ENCODE data around the gene DGKQ. TPM values are rescaled to one million over a fixed set of nuclear protein-coding genes. Genes with fewer than 3 reads are reported as not detected.
A peak's percentile ranks its signal among the peaks of the same experiment; 100 is the strongest.

The DGKQ gene, protein sequence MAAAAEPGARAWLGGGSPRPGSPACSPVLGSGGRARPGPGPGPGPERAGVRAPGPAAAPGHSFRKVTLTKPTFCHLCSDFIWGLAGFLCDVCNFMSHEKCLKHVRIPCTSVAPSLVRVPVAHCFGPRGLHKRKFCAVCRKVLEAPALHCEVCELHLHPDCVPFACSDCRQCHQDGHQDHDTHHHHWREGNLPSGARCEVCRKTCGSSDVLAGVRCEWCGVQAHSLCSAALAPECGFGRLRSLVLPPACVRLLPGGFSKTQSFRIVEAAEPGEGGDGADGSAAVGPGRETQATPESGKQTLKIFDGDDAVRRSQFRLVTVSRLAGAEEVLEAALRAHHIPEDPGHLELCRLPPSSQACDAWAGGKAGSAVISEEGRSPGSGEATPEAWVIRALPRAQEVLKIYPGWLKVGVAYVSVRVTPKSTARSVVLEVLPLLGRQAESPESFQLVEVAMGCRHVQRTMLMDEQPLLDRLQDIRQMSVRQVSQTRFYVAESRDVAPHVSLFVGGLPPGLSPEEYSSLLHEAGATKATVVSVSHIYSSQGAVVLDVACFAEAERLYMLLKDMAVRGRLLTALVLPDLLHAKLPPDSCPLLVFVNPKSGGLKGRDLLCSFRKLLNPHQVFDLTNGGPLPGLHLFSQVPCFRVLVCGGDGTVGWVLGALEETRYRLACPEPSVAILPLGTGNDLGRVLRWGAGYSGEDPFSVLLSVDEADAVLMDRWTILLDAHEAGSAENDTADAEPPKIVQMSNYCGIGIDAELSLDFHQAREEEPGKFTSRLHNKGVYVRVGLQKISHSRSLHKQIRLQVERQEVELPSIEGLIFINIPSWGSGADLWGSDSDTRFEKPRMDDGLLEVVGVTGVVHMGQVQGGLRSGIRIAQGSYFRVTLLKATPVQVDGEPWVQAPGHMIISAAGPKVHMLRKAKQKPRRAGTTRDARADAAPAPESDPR
- total RNA-seq: 10 to 100 TPM; 20.5 to 21.3 TPM

DNA sequence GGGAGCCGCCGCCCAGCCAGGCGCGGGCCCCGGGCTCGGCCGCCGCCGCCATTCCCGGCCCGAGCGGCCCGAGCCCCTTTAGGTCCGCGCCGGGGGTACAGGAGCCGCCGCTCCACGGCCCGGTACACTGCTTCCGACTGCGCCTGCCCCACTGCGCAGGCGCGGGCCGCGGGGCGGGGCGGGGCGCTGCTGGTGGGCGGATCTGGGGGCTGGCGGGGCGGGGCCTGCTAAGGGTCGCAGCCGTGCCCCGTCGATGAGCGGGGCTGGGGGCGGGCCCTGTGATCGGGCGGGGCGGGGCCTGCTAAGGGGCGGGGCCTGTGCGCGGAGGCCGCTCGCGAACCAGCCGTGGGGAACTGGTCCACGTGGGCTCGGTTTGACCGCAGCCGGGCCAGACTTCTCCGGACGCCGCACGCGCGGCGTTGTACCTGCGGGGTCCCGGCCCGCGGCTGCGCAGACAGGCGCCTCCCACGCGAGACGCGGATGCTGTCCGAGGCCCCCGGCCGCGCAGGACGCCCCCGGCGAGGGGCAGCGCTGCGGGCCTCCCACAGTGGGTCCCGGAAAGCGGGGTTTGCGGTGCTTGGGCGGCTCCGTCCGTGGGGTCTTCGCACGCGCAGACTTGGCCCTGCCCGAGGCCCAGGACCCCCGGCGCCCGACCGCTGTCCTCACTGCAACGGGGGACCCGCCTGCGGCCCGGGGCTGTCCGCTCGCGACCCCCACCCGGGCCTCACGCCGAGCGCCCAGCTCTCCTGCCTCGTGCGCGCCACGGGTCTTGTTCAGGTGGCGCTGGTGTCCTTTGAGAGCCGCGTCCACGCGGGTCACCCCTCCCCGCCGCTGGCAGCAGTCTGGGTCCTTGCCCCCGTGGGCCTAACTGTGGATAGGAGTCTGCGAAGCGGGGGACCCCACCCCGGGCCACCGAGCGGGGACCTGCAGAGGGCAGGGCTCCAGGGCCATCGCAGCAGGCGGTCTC, at the start of gene DGKQ:
DGKQ (minus strand) TSS at position 139 of the 967 bp plus-strand sequence; CDS start at position 52, 87 bp downstream.
- H3K27me3 Mint-ChIP-seq: no peaks in the 10 kb centered on the region
- POLR2A ChIA-PET: no interaction called here
- DNase-seq: peak; percentile 84
- peak within 1 kb of the TSS; percentile 63 for H3K4me3 Mint-ChIP-seq
- CTCF ChIA-PET: no interaction called here
- H3K4me1 Mint-ChIP-seq: peaks cover 15% of the 10 kb centered on the region
- H3K9me3 Mint-ChIP-seq: no peaks in the 10 kb centered on the region
- no peaks in the 10 kb centered on the region for H3K36me3 Mint-ChIP-seq (ENCODE audit: low read depth)
- no peak within 1 kb of the TSS for H3K27ac Mint-ChIP-seq

DNA sequence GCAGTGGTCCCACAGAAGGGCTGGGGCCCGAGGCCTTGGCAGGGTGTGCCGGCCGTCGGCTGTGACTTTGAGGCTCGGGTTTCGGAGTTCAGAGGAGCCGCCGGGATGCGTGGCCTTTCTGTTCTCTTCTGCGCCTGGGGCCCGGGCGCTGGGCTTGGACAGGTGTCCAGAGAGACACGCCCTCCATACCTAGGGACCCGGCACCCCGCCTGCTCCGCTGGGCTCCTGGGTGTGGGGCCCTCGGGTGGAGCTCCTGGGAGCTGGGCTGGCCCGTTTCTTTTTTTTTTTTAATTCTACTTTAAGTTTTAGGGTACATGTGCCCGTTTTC, 49.3 kb upstream of the DGKQ start:
- POLR2A ChIA-PET: no interaction called here
- H3K27me3 Mint-ChIP-seq: no peaks in the 10 kb centered on the region
- peaks cover 3% of the 10 kb centered on the region for H3K36me3 Mint-ChIP-seq (ENCODE audit: low read depth)
- no peak overlapping the region for H3K4me3 Mint-ChIP-seq
- no peak overlapping the region for H3K27ac Mint-ChIP-seq
- H3K9me3 Mint-ChIP-seq: no peaks in the 10 kb centered on the region
- no peak for DNase-seq
- CTCF ChIA-PET: no interaction called here
- peaks cover 12% of the 10 kb centered on the region for H3K4me1 Mint-ChIP-seq

DNA sequence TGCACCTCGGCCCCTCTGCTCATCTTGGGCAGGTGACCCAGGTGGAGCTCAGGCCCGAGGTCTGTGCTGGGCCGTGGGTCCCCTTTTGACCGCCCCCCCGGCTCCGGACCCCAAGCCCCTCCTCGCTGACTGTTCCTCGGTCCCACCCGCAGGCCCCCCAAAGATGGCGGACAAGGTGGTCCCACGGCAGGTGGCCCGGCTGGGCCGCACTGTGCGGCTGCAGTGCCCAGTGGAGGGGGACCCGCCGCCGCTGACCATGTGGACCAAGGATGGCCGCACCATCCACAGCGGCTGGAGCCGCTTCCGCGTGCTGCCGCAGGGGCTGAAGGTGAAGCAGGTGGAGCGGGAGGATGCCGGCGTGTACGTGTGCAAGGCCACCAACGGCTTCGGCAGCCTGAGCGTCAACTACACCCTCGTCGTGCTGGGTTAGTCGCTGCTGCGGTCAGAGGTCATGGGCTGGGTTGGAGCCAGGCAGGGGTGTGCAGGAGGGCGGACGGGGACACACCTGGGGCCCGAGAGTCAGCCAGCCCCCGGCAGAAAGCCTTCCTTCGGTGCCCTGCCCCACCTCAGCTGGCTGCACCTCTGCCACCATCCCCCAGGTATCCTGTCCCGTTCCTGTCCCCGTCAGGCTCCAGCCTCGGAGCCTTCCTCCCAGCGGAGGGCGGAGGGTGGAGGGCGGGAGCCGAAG, 48.8 kb upstream of the DGKQ start:
- Mint-ChIP-seq H3K4me1 (peaks cover 12% of the 10 kb centered on the region), H3K4me3 (no peak overlapping the region), H3K36me3 (ENCODE audit: low read depth) (peaks cover 3% of the 10 kb centered on the region), H3K27me3 (no peaks in the 10 kb centered on the region), H3K9me3 (no peaks in the 10 kb centered on the region), H3K27ac (no peak overlapping the region)
- ChIA-PET CTCF (no interaction called here), POLR2A (no interaction called here)
- no peak for DNase-seq

DNA sequence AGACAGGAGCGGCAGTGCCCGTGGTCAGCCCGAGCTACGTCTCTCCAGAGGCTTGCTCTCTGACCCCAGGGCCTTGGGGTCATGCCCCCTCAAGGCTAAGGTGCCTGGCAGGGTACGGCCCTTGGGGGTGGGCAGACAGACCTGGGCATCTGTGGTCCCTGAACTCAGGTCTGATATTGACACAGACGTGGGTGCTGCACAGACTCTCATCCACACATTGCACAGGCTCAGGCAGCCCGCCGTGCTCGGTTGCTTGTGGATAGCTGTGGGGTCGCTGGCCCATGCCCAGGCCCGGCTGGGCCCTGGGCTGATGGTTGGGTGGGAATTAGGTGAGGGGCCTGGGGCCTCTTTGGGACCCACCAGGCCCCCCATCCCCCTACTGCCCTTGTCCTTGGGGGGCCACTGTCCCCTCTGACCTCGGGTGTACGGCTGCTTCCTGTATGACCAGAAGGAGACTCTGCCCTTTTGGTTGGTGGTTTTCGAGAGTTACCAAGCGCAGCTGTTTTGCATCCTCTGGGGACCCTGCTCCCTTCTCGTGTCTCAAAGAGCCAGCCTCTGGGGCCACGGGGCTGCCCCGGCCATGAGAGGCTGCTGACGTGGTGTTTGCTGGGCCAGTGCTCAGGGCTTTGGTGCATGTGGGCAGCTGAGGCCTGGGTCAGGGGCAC, 48.1 kb upstream of the DGKQ start:
- no peak for DNase-seq
- no peak overlapping the region for H3K4me3 Mint-ChIP-seq
- H3K27me3 Mint-ChIP-seq: no peaks in the 10 kb centered on the region
- H3K4me1 Mint-ChIP-seq: peaks cover 12% of the 10 kb centered on the region
- H3K36me3 Mint-ChIP-seq (ENCODE audit: low read depth): peaks cover 3% of the 10 kb centered on the region
- H3K27ac Mint-ChIP-seq: no peak overlapping the region
- no peaks in the 10 kb centered on the region for H3K9me3 Mint-ChIP-seq
- POLR2A ChIA-PET: no interaction called here
- CTCF ChIA-PET: no interaction called here

DNA sequence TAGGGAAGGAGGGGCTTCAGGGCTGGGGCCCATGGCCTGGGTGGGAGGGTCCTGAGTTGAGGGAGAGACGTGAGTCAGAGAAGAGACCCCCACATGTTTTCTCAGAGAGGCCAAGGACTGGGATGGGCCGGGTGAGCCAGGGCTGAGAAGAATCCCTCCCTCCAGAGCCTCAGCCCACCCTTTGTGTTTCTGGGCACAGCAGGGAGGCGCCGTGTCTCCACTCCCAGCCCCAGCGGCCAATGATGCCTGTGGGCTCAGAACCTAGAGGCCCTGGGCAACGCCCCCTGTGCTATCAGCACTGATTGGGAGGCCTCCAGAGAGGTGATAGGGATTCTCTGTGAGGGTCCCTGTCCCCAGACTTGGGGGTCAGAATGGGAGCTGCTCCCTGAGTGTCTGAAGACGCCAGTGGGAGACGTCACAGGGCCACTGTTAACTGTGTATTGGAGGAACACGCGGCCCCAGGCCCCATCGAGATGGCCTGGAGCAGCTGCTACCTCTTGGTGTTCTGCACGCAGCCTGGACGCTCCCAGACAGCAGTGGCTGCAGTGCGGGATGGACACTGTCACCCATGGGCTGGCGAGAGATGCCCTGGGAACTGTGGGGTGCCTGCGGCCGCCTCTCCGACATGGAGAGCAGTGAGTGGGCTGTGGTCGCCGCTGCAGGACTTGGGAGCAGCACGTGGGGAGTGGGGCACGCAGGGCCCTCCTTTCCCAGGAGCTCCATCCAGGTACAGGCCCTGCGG, 46.5 kb upstream of the DGKQ start:
- H3K4me3 Mint-ChIP-seq: no peak overlapping the region
- H3K4me1 Mint-ChIP-seq: peaks cover 5% of the 10 kb centered on the region
- H3K27ac Mint-ChIP-seq: no peak overlapping the region
- no peaks in the 10 kb centered on the region for H3K27me3 Mint-ChIP-seq
- ChIA-PET POLR2A (no interaction called here), CTCF (no interaction called here)
- H3K9me3 Mint-ChIP-seq: no peaks in the 10 kb centered on the region
- H3K36me3 Mint-ChIP-seq (ENCODE audit: low read depth): no peaks in the 10 kb centered on the region
- DNase-seq: no peak

DNA sequence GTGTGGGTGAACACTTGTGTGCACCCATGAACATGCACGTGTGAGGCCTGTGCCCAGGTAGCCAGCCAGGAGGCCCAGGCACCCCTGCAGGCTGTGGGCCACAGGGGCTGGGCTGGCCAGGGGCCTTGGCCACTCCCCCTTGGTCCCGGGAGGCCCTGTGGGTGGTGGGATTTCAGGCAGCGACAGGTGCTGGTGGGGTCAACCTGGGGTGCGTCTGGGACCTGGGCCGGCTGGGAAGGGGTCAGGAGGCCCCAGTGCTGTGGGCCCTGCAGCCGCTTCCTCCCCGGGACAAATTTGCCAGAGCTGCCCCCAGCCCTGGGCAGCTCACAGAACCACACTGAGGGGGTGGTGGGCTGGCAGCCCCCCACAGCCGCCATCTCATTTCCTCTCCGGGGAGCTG, 46.0 kb upstream of the DGKQ start:
- Mint-ChIP-seq H3K27ac (no peak overlapping the region), H3K9me3 (no peaks in the 10 kb centered on the region), H3K4me3 (no peak overlapping the region), H3K36me3 (ENCODE audit: low read depth) (no peaks in the 10 kb centered on the region), H3K4me1 (peaks cover 5% of the 10 kb centered on the region), H3K27me3 (no peaks in the 10 kb centered on the region)
- POLR2A ChIA-PET: no interaction called here
- CTCF ChIA-PET: no interaction called here
- no peak for DNase-seq

DNA sequence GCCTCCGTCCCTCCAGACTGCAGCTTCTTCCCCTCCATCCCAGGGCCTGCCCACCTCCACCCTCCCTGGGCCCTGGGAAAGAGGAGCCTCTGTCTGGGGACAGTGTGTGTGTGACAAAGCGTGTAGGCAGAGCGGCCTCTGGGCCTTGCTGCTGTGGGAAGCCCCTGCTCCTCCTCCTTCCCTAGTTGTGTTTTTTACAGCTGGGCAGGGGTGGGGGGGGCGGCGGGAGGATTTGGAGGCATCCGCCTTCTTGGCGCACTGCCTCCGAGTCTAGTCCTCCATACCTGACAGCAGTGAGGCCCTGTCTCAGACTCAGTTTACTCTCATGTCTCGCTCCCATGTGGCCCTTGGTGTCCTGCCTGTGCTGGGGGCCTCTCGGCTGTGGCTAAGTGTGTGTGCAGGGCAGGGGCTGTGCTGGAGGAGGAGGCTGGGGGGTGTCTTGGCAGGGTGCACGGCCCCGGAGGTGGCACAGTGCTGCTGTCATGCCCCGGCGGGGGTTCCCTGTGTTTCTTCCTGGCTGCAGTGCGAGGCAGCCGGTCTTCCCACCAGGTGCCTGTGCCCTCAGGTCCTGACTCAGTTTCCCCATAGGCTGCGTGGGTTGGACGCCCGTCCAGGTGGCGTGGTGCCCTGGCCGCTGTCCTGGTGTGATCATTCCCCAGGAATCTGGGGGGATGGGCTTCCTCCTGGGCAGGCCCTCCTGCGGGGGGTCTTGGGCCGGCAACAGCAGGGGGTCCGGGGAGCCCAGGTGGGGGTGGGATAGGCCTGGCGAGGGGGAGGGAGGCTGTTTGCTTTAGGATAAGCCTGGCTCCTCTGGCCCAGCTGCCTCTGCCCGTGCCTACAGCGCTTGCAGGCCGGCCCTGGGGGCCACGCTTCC, 45.0 kb upstream of the DGKQ start:
- peaks cover 10% of the 10 kb centered on the region for H3K4me1 Mint-ChIP-seq
- no peak overlapping the region for H3K4me3 Mint-ChIP-seq
- no peaks in the 10 kb centered on the region for H3K9me3 Mint-ChIP-seq
- ChIA-PET CTCF (interaction anchor here (1.5 kb wide), 1 partner anchor 277 kb away, joined by 3 read pairs; no protein-coding TSS in a partner anchor), POLR2A (no interaction called here)
- DNase-seq: no peak
- H3K36me3 Mint-ChIP-seq (ENCODE audit: low read depth): no peaks in the 10 kb centered on the region
- H3K27me3 Mint-ChIP-seq: no peaks in the 10 kb centered on the region
- H3K27ac Mint-ChIP-seq: no peak overlapping the region

DNA sequence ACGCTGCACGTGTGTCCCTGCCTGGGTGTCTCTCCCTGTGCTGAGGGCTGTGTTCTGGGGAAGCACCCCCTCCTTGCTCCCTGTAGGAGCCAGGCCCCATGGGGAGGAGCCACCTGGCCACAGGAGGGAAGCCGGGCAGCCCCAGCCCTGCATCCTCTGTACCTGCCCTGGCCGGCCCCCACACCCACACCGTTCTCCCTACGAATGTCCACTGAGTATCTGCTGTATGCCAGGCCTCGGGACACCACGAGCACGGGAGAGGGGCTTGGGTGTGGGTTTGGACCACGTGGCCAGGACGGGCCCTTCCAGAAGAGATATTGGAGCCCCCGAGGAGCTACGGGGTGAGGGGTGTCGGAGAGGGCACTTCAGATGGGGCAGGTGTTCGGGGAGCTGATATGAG, 44.3 kb upstream of the DGKQ start:
- no peaks in the 10 kb centered on the region for H3K36me3 Mint-ChIP-seq (ENCODE audit: low read depth)
- no peaks in the 10 kb centered on the region for H3K27me3 Mint-ChIP-seq
- ChIA-PET CTCF (interaction anchor here (1.5 kb wide), 1 partner anchor 277 kb away, joined by 3 read pairs; no protein-coding TSS in a partner anchor), POLR2A (no interaction called here)
- no peaks in the 10 kb centered on the region for H3K9me3 Mint-ChIP-seq
- no peak for DNase-seq
- H3K4me3 Mint-ChIP-seq: no peak overlapping the region
- peaks cover 10% of the 10 kb centered on the region for H3K4me1 Mint-ChIP-seq
- H3K27ac Mint-ChIP-seq: no peak overlapping the region

DNA sequence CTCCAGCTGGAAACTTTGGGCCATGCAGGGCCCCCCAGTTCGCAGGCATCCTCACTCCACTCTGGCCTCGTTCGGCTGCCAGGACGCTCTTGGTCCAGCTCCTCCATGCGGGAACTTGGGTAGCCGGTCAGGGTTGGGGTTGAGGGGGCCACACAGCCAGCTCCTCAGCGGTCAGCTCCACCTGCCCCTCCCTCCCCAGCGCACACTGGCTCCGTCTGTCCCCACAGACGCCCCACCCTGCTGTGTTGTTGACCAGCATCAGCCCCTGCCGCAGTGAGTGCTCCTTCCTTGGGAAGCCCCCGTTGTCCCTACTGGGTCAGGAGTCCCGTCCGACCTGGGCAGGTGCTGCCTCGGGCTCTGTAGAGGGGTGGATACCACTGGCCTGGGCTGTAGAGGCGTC, 43.8 kb upstream of the DGKQ start:
- H3K27me3 Mint-ChIP-seq: no peaks in the 10 kb centered on the region
- H3K4me1 Mint-ChIP-seq: peaks cover 10% of the 10 kb centered on the region
- no peak overlapping the region for H3K27ac Mint-ChIP-seq
- POLR2A ChIA-PET: no interaction called here
- H3K36me3 Mint-ChIP-seq (ENCODE audit: low read depth): no peaks in the 10 kb centered on the region
- CTCF ChIA-PET: interaction anchor here (1.5 kb wide), 1 partner anchor 276 kb away, joined by 3 read pairs; no protein-coding TSS in a partner anchor
- no peaks in the 10 kb centered on the region for H3K9me3 Mint-ChIP-seq
- no peak for DNase-seq
- H3K4me3 Mint-ChIP-seq: no peak overlapping the region

DNA sequence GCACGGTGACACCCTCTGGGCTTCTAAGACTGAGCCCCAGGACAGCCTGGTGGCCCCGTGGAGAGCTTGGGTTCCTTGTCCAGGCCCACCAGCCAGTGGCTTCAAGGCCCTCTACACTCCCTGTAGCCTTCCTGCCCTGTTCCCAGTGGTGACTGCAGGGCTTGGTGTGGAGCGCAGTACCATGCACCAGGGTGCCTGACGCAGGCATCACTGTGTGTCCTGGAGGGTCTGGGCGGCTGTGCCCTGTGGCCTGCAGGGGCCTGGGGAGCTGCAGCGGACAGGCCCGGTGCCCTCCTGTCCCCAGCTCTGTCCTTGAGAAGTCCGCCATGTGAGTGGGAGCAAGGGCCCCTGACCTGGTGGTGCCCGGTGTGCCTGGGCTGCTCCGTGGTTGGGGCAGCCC, 42.4 kb upstream of the DGKQ start:
- H3K9me3 Mint-ChIP-seq: no peaks in the 10 kb centered on the region
- peaks cover 11% of the 10 kb centered on the region for H3K4me1 Mint-ChIP-seq
- no peak overlapping the region for H3K4me3 Mint-ChIP-seq
- DNase-seq: no peak
- H3K27ac Mint-ChIP-seq: no peak overlapping the region
- CTCF ChIA-PET: no interaction called here
- POLR2A ChIA-PET: no interaction called here
- no peaks in the 10 kb centered on the region for H3K27me3 Mint-ChIP-seq
- no peaks in the 10 kb centered on the region for H3K36me3 Mint-ChIP-seq (ENCODE audit: low read depth)

DNA sequence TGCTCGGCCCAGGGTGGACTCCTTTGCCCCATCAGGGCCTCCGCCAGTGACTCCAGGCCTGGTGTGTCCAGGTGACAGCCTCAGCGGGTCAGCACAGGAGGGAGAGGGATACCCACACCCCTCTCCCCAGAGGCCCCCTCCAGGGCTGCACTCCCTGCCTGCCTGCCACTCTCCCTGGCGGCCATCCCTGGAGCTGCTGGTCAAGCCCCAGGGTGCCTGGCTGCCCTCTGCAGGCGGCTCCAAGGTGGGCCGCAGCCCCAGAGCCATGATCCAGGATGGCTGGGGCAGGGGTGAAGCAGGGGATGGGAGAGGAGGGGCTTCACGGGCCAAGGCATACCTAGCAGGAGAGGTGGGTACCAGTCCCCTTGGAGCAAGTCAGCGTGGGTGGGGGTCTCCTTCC, 41.8 kb upstream of the DGKQ start:
- Mint-ChIP-seq H3K9me3 (no peaks in the 10 kb centered on the region), H3K36me3 (ENCODE audit: low read depth) (no peaks in the 10 kb centered on the region), H3K4me1 (peaks cover 15% of the 10 kb centered on the region), H3K27ac (no peak overlapping the region), H3K27me3 (no peaks in the 10 kb centered on the region), H3K4me3 (no peak overlapping the region)
- POLR2A ChIA-PET: no interaction called here
- DNase-seq: no peak
- CTCF ChIA-PET: no interaction called here

Measured in activated CD4-positive, alpha-beta T cell treated with anti-CD3 and anti-CD28 coated beads, Interleukin-2, amount 10 ng/mL, durations not matched to agents 7 days and 5 days (primary cell).